Hepatocyte (in vitro differentiated cells): Measurements from ENCODE around the gene KCNQ1. TPM values are rescaled to one million over a fixed set of nuclear protein-coding genes. Genes with fewer than 3 reads are reported as not detected.

Experiments
- DNase-seq: peaks from one replicate; pipeline ENCODE4 v3.0.0-alpha.2; 2016; ENCODE audit warnings: low spot score
- H2AFZ ChIP-seq: fragments of 200-600 bp; sonication (generic); 2 replicates; pipeline ENCODE4 v1.6.0; 2016; ENCODE audit warnings: antibody characterized with exemption, mild to moderate bottlenecking
- H3K27ac ChIP-seq: fragments of 200-600 bp; sonication (generic); 2 replicates; pipeline ENCODE4 v1.5.1; 2016; ENCODE audit warnings: mild to moderate bottlenecking
- H3K27me3 ChIP-seq: fragments of 200-600 bp; sonication (generic); 2 replicates; pipeline ENCODE4 v1.6.1; 2016
- H3K36me3 ChIP-seq: fragments of 200-600 bp; sonication (generic); replicated peaks from 2 replicates; pipeline ENCODE4 v1.5.1; 2016; ENCODE audit warnings: low read depth; ENCODE audit not compliant: insufficient read depth
- H3K4me1 ChIP-seq: fragments of 200-600 bp; sonication (generic); 2 replicates; pipeline ENCODE4 v1.5.1; 2016; ENCODE audit warnings: mild to moderate bottlenecking, moderate library complexity; ENCODE audit not compliant: insufficient read depth
- H3K4me2 ChIP-seq: fragments of 200-600 bp; sonication (generic); 2 replicates; pipeline ENCODE4 v1.6.0; 2016
- H3K4me3 ChIP-seq: fragments of 200-600 bp; sonication (generic); 2 replicates; pipeline ENCODE4 v1.5.1; 2016; ENCODE audit warnings: mild to moderate bottlenecking
- H3K79me2 ChIP-seq: fragments of 200-600 bp; sonication (generic); 2 replicates; pipeline ENCODE4 v1.6.0; 2017; ENCODE audit warnings: mild to moderate bottlenecking
- H3K9me2 ChIP-seq: fragments of 200-600 bp; sonication (generic); replicated peaks from 2 replicates; pipeline ENCODE4 v1.6.0; 2017; ENCODE audit warnings: mild to moderate bottlenecking; ENCODE audit not compliant: insufficient read depth
- H3K9me3 ChIP-seq: fragments of 200-600 bp; sonication (generic); 2 replicates; pipeline ENCODE4 v1.5.1; 2016; ENCODE audit warnings: low read depth, mild to moderate bottlenecking
- H4K20me1 ChIP-seq: fragments of 200-600 bp; sonication (generic); 2 replicates; pipeline ENCODE4 v1.6.0; 2016; ENCODE audit warnings: mild to moderate bottlenecking; ENCODE audit not compliant: insufficient read depth, poor library complexity, severe bottlenecking
- EZH2 ChIP-seq: fragments of 200-600 bp; sonication (generic); IDR thresholded peaks from 2 replicates; pipeline ENCODE4 v1.6.1; 2016; ENCODE audit warnings: antibody characterized with exemption, mild to moderate bottlenecking, borderline replicate concordance
- EZH2phosphoT487 ChIP-seq: fragments of 200-600 bp; sonication (generic); IDR thresholded peaks from one replicate; pipeline ENCODE4 v1.6.1; 2018; ENCODE audit warnings: antibody characterized with exemption, mild to moderate bottlenecking, low read depth, moderate library complexity; ENCODE audit not compliant: unreplicated experiment, severe bottlenecking
- WGBS: methylation state at CpG from one replicate; pipeline ENCODE4 v1.1.6; 2016; ENCODE audit warnings: low lambda C conversion rate; ENCODE audit errors: missing lambda C conversion rate; 5-methylcytosine and 5-hydroxymethylcytosine counted together
- polyA plus RNA-seq: library from polyadenylated mRNA; unstranded; fragments of >200 nt; fragmentation: Nextera tagmentation; extraction: Ambion mirVana; gene quantifications from 2 replicates; pipeline ENCODE4 v1.2.1, GENCODE V29; 2016
- total RNA-seq: library from RNA; depleted of rRNA; stranded (reverse); fragments of >200 nt; gene quantifications from 2 replicates; pipeline ENCODE4 v1.2.3, GENCODE V29; 2014
- TF ChIP-seq, protein P1 (sequence below): fragments of 200-600 bp; sonication (generic); IDR thresholded peaks from 2 replicates; pipeline ENCODE4 v1.5.1; 2016; ENCODE audit warnings: antibody characterized with exemption, mild to moderate bottlenecking; ENCODE audit not compliant: poor library complexity

KCNQ1 gene
- total and polyA plus RNA-seq, 2 experiments from 2014 or later, result 1.8 to 6.4 TPM

DNA sequence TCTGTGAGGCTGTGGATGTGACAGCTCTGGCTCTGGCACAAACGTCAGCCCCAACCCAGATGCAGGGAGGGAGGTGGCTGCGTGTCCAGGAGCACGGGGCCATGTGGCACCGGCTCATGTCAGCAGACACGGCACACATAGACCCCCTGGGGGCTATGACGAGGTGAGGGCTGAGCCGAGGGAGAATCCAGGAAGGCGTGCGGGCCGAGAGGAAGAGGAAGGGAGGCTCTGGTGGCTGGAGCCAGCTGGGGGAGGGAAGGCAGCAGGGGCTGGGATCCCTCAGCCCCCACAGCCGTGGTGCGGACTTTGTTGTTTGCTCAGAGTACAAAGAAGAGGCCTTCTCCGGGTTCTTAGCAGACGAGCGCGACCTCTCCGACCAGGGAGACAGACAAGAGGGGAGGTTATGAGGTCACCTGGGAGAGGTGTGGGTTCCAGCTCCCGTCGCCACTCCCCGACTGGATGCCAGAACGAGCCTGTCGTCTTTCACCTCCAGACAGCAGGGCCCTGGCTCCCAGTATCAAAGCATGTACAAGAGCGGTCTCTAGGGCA is 394.7 kb downstream of the KCNQ1 start:
- WGBS, result 41% methylated on average over 22 of the region's 23 CpGs
- Histone ChIP-seq H3K4me1 (peaks cover 52% of the 10 kb centered on the region), H3K4me3 (no peak overlapping the region), H3K27me3 (no peaks in the 10 kb centered on the region), H3K9me3 (no peaks in the 10 kb centered on the region), H3K36me3 (no peaks in the 10 kb centered on the region), H3K4me2 (peak overlapping the region; percentile 1), H4K20me1 (no peaks in the 10 kb centered on the region), H2AFZ (no peak overlapping the region), H3K27ac (peak overlapping the region; percentile 96), H3K79me2 (no peaks in the 10 kb centered on the region), H3K9me2 (no peaks in the 10 kb centered on the region)
- DNase-seq, result peak; percentile 56
- no peak for TF ChIP-seq EZH2phosphoT487

- no peak for TF ChIP-seq EZH2
- TF ChIP-seq, protein P1, sequence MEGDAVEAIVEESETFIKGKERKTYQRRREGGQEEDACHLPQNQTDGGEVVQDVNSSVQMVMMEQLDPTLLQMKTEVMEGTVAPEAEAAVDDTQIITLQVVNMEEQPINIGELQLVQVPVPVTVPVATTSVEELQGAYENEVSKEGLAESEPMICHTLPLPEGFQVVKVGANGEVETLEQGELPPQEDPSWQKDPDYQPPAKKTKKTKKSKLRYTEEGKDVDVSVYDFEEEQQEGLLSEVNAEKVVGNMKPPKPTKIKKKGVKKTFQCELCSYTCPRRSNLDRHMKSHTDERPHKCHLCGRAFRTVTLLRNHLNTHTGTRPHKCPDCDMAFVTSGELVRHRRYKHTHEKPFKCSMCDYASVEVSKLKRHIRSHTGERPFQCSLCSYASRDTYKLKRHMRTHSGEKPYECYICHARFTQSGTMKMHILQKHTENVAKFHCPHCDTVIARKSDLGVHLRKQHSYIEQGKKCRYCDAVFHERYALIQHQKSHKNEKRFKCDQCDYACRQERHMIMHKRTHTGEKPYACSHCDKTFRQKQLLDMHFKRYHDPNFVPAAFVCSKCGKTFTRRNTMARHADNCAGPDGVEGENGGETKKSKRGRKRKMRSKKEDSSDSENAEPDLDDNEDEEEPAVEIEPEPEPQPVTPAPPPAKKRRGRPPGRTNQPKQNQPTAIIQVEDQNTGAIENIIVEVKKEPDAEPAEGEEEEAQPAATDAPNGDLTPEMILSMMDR, result no peak
- TF ChIP-seq EZH2phosphoT487, result no peak
- Histone ChIP-seq H4K20me1 (no peaks in the 10 kb centered on the region), H3K27me3 (no peaks in the 10 kb centered on the region), H3K9me3 (no peaks in the 10 kb centered on the region), H3K4me3 (no peak overlapping the region), H2AFZ (no peak overlapping the region), H3K9me2 (no peaks in the 10 kb centered on the region), H3K36me3 (no peaks in the 10 kb centered on the region), H3K79me2 (no peaks in the 10 kb centered on the region), H3K4me1 (peaks cover 36% of the 10 kb centered on the region), H3K4me2 (no peak overlapping the region), H3K27ac (no peak overlapping the region)
- no peak for DNase-seq
- 93% methylated on average over 26 of the region's 26 CpGs for WGBS
Measured at GRCh38 chr11:2841411-2842190, 396.8 kb downstream of the KCNQ1 start.

DNA sequence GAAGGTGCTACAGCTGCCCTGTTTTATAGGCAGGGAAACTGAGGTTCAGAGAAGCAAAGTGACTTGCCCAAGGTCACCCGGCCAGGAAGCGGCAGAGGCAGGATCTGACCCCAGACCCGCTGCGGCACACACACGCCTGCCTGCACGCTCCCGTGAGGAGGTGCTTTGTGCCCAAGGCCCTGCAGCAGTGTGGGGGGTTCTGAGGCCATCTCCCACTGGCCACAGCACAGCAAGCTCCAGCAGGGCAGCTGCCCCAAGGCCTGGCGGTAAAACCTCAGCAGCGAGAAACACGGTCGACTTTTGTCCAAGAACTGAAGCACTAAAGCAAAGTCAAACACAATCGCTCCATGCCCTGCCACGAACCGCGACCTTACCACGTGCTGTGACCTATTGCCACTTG is 398.1 kb downstream of the KCNQ1 start:
- H3K9me3 ChIP-seq, result no peaks in the 10 kb centered on the region
- no peak overlapping the region for H2AFZ ChIP-seq
- H3K79me2 ChIP-seq, result no peaks in the 10 kb centered on the region
- no peaks in the 10 kb centered on the region for H3K9me2 ChIP-seq
- no peak for DNase-seq
- no peak overlapping the region for H3K4me2 ChIP-seq
- no peaks in the 10 kb centered on the region for H3K36me3 ChIP-seq
- H4K20me1 ChIP-seq, result no peaks in the 10 kb centered on the region
- no peaks in the 10 kb centered on the region for H3K27me3 ChIP-seq
- WGBS, result over 99% methylated on average over 16 of the region's 16 CpGs
- TF ChIP-seq EZH2phosphoT487, result no peak
- TF ChIP-seq, protein P1, result no peak
- TF ChIP-seq EZH2, result no peak
- H3K4me3 ChIP-seq, result no peak overlapping the region
- no peak overlapping the region for H3K27ac ChIP-seq
- peaks cover 25% of the 10 kb centered on the region for H3K4me1 ChIP-seq

GRCh38 chr11:2843551-2843950 is 398.7 kb downstream of the KCNQ1 start:
- Histone ChIP-seq H2AFZ (no peak overlapping the region), H3K4me3 (no peak overlapping the region), H3K4me2 (no peak overlapping the region), H3K4me1 (peaks cover 19% of the 10 kb centered on the region), H3K79me2 (no peaks in the 10 kb centered on the region), H3K9me2 (no peaks in the 10 kb centered on the region), H3K27me3 (no peaks in the 10 kb centered on the region), H3K27ac (no peak overlapping the region), H4K20me1 (no peaks in the 10 kb centered on the region), H3K36me3 (no peaks in the 10 kb centered on the region), H3K9me3 (no peaks in the 10 kb centered on the region)
- no peak for DNase-seq
- 86% methylated on average over 14 of the region's 14 CpGs for WGBS
- TF ChIP-seq EZH2 (no peak), EZH2phosphoT487 (no peak)
